Mesenchymal stem cell (in vitro differentiated cells and primary cell): ENCODE measurements around the gene CNTNAP1.
A peak's percentile ranks its signal among the peaks of the same experiment; 100 is the strongest.

ENCODE experiments used
- DNase-seq: peaks from one replicate; pipeline ENCODE4 v3.0.0-alpha.2; 2013
- H2AFZ ChIP-seq: one replicate; pipeline ENCODE4 v1.6.1; 2013; ENCODE audit warnings: low read depth, mild to moderate bottlenecking, control low read depth, inconsistent platforms, low read length, moderate library complexity
- H2AK5ac ChIP-seq: 2 replicates; pipeline ENCODE4 v1.6.1; 2013; ENCODE audit warnings: low read length, moderate library complexity, mild to moderate bottlenecking, inconsistent platforms; ENCODE audit not compliant: severe bottlenecking
- H2BK120ac ChIP-seq: one replicate; pipeline ENCODE4 v1.6.1; 2013; ENCODE audit warnings: low read depth, mild to moderate bottlenecking, inconsistent platforms, low read length, moderate library complexity
- H2BK12ac ChIP-seq, 2 experiments: one replicate each; pipeline ENCODE4 v1.6.1; 2013; ENCODE audit warnings: inconsistent platforms in 2 of 2, low read length in 2 of 2, mild to moderate bottlenecking in 2 of 2, moderate library complexity in 2 of 2, control low read depth in 1 of 2
- H2BK15ac ChIP-seq: one replicate; pipeline ENCODE4 v1.6.1; 2013; ENCODE audit warnings: mild to moderate bottlenecking, low read depth, inconsistent platforms; ENCODE audit not compliant: poor library complexity, severe bottlenecking
- H2BK5ac ChIP-seq: 2 replicates; pipeline ENCODE4 v1.6.1; 2013; ENCODE audit warnings: low read depth, mild to moderate bottlenecking, low read length, control low read depth, inconsistent platforms; ENCODE audit not compliant: poor library complexity, severe bottlenecking
- H3K14ac ChIP-seq, 2 experiments: one replicate each; pipeline ENCODE4 v1.6.1; 2013; ENCODE audit warnings: inconsistent platforms in 2 of 2, low read length in 2 of 2, control low read depth in 1 of 2, mild to moderate bottlenecking in 1 of 2, moderate library complexity in 1 of 2
- H3K18ac ChIP-seq, 2 experiments: one replicate each; pipeline ENCODE4 v1.6.1; 2013; ENCODE audit warnings: inconsistent platforms in 2 of 2, low read length in 2 of 2, control low read depth in 1 of 2, low read depth in 1 of 2, mild to moderate bottlenecking in 1 of 2
- H3K23ac ChIP-seq, 2 experiments: one replicate each; pipeline ENCODE4 v1.6.1; 2013; ENCODE audit warnings: inconsistent platforms in 2 of 2, low read length in 2 of 2, mild to moderate bottlenecking in 2 of 2, moderate library complexity in 2 of 2, control low read depth in 1 of 2
- H3K27ac ChIP-seq: 2 replicates; pipeline ENCODE4 v1.5.1; 2013; ENCODE audit warnings: mild to moderate bottlenecking, moderate library complexity, low read length, control low read depth, inconsistent platforms; ENCODE audit not compliant: poor library complexity, severe bottlenecking
- H3K27me3 ChIP-seq, 2 experiments: 2 replicates each; pipeline versions ENCODE4 v1.6.1 to v1.7.0; 2013; ENCODE audit warnings: low read length in 2 of 2, mild to moderate bottlenecking in 2 of 2, moderate library complexity in 2 of 2, control low read depth in 1 of 2, inconsistent platforms in 1 of 2; ENCODE audit not compliant: control insufficient read depth in 1 of 2, insufficient read depth in 1 of 2
- H3K36me3 ChIP-seq, 2 experiments: 2 replicates each; pipeline versions ENCODE4 v1.6.1 to v1.7.0; 2013; ENCODE audit warnings: low read length in 2 of 2, control low read depth in 1 of 2, inconsistent platforms in 1 of 2, low read depth in 1 of 2, mild to moderate bottlenecking in 1 of 2; ENCODE audit not compliant: insufficient read depth in 2 of 2, control insufficient read depth in 1 of 2
- H3K4ac ChIP-seq, 2 experiments: one replicate each; pipeline ENCODE4 v1.6.1; 2013; ENCODE audit warnings: inconsistent platforms in 2 of 2, low read length in 2 of 2, mild to moderate bottlenecking in 2 of 2, moderate library complexity in 2 of 2, control low read depth in 1 of 2, low read depth in 1 of 2
- H3K4me1 ChIP-seq: 2 replicates; pipeline ENCODE4 v1.6.1; 2013; ENCODE audit warnings: low read depth, low read length, control low read depth; ENCODE audit not compliant: control insufficient read depth, insufficient read depth
- H3K4me2 ChIP-seq: 2 replicates; pipeline ENCODE4 v1.6.1; 2013; ENCODE audit warnings: low read length, mild to moderate bottlenecking, inconsistent platforms; ENCODE audit not compliant: poor library complexity, severe bottlenecking
- H3K4me3 ChIP-seq, 2 experiments: 2 replicates each; pipeline versions ENCODE4 v1.5.1 to v1.7.0; 2013; ENCODE audit warnings: low read length in 2 of 2, mild to moderate bottlenecking in 2 of 2, control low read depth in 1 of 2, low read depth in 1 of 2; ENCODE audit not compliant: insufficient read depth in 1 of 2
- H3K79me1 ChIP-seq: replicated peaks from 2 replicates; pipeline ENCODE4 v1.6.1; 2013; ENCODE audit warnings: mild to moderate bottlenecking, control low read depth, low read length, inconsistent platforms; ENCODE audit not compliant: poor library complexity, severe bottlenecking
- H3K9ac ChIP-seq: 2 replicates; pipeline ENCODE4 v1.7.0; 2013; ENCODE audit warnings: mild to moderate bottlenecking, low read length, moderate library complexity
- H3K9me3 ChIP-seq: 2 replicates; pipeline ENCODE4 v1.7.0; 2013; ENCODE audit warnings: mild to moderate bottlenecking, low read length; ENCODE audit not compliant: control insufficient read depth
- H4K8ac ChIP-seq: one replicate; pipeline ENCODE4 v1.6.1; 2013; ENCODE audit warnings: inconsistent platforms, mild to moderate bottlenecking, low read length, moderate library complexity
- H4K91ac ChIP-seq: one replicate; pipeline ENCODE4 v1.6.1; 2013; ENCODE audit warnings: mild to moderate bottlenecking, low read length, inconsistent platforms
- WGBS: methylation state at CpG from one replicate; pipeline ENCODE4 v1.1.7; 2013; ENCODE audit warnings: mixed read lengths; 5-methylcytosine and 5-hydroxymethylcytosine counted together

Gene CNTNAP1

DNA sequence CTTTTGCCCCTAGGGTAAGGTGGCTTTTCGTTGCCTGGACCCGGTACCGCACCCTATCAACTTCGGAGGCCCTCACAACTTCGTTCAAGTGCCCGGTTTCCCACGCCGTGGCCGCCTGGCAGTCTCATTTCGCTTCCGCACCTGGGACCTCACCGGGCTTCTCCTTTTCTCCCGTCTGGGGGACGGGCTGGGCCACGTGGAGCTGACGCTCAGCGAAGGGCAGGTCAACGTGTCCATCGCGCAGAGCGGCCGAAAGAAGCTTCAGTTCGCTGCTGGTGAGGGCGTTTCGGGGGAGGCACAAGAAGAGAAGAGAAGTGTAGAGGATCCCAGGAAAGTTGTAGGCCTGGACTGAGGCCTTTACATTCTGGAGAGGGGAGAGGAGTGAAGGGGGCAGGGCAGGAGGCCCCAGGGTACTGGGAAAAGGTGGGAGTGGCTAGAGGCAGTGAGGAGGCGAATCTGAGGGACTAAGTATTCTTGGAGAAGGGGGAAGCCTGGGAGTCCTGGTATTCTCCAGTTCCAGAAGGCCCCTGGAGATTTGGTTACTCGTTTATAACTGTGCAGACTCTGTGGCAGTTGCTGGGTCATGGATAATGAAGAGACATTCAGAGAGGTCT lies 5.5 kb downstream of the CNTNAP1 start:
- no peak overlapping the region for H3K4ac ChIP-seq
- H2BK5ac ChIP-seq, result no peak overlapping the region
- no peak overlapping the region for H4K91ac ChIP-seq
- no peak overlapping the region for H3K14ac ChIP-seq
- H2BK12ac ChIP-seq, result no peak overlapping the region
- H3K9ac ChIP-seq, result no peak overlapping the region
- no peak for DNase-seq
- no peak overlapping the region for H3K4me2 ChIP-seq
- H3K79me1 ChIP-seq, result peaks cover 5% of the 10 kb centered on the region
- H2AK5ac ChIP-seq, result no peak overlapping the region
- H3K9me3 ChIP-seq, result no peaks in the 10 kb centered on the region
- H3K4me3 ChIP-seq, result no peak overlapping the region
- no peak overlapping the region for H3K27ac ChIP-seq
- H3K27me3 ChIP-seq, result no peaks in the 10 kb centered on the region
- WGBS, result 89% methylated on average over 27 of the region's 27 CpGs
- peaks cover 9% of the 10 kb centered on the region for H3K4me1 ChIP-seq
- H2BK15ac ChIP-seq, result no peak overlapping the region
- H2BK120ac ChIP-seq, result no peak overlapping the region
- H3K23ac ChIP-seq, result no peak overlapping the region
- no peak overlapping the region for H4K8ac ChIP-seq
- peaks cover 64 to 78% of the 10 kb centered on the region in 2 experiments for H3K36me3 ChIP-seq
- H2AFZ ChIP-seq, result no peak overlapping the region
- no peak overlapping the region for H3K18ac ChIP-seq

DNA sequence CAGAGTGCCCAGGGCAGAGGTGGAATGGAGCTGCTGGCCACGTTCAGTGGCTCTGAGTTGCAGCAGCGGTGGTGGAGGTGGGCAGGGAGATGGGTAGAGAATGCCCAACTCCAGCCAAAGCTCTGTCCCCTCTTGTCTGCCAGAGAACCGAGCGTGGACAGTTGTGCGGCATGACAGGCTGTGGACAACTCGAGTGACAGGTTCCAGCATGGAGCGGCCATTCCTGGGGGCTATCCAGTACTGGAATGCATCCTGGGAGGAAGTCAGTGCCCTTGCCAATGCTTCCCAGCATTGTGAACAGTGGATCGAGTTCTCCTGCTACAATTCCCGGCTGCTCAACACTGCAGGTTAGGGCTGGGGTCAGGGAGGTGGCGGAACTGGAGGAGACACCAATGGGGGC lies 8.3 kb downstream of the CNTNAP1 start:
- WGBS, result 92% methylated on average over 10 of the region's 10 CpGs
- Histone ChIP-seq H4K91ac (no peak overlapping the region), H3K36me3 (peaks cover 69 to 93% of the 10 kb centered on the region in 2 experiments), H2BK5ac (no peak overlapping the region), H4K8ac (no peak overlapping the region), H2BK12ac (no peak overlapping the region), H2AK5ac (no peak overlapping the region), H3K14ac (no peak overlapping the region), H3K4ac (no peak overlapping the region), H3K18ac (no peak overlapping the region), H3K4me3 (no peak overlapping the region), H3K9ac (no peak overlapping the region), H2BK120ac (no peak overlapping the region), H2AFZ (no peak overlapping the region), H2BK15ac (no peak overlapping the region), H3K23ac (no peak overlapping the region), H3K4me1 (no peaks in the 10 kb centered on the region), H3K27me3 (no peaks in the 10 kb centered on the region), H3K79me1 (peaks cover 6% of the 10 kb centered on the region), H3K27ac (no peak overlapping the region), H3K4me2 (no peak overlapping the region), H3K9me3 (no peaks in the 10 kb centered on the region)
- no peak for DNase-seq

DNA sequence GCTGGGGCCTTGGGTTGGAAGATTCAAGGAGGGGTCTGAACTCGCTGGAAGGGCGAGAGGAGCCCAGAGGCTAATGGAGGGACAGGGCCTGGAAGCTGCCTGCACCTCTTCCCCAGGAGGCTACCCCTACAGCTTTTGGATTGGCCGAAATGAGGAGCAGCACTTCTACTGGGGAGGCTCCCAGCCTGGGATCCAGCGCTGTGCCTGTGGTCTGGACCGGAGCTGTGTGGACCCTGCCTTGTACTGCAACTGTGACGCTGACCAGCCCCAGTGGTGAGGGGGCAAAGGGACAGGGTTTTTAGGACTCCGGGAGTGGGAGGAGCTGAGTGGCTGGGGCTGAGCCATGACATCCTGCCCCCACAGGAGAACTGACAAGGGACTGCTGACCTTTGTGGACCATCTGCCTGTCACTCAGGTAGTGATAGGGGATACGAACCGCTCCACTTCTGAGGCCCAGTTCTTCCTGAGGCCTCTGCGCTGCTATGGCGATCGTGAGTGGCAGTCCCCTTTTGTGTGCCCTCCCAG lies 8.8 kb downstream of the CNTNAP1 start:
- WGBS, result 93% methylated on average over 12 of the region's 12 CpGs
- no peak overlapping the region for H3K23ac ChIP-seq
- no peaks in the 10 kb centered on the region for H3K4me1 ChIP-seq
- no peak overlapping the region for H2AK5ac ChIP-seq
- H3K79me1 ChIP-seq, result peaks cover 6% of the 10 kb centered on the region
- H3K27ac ChIP-seq, result no peak overlapping the region
- no peak overlapping the region for H3K4me3 ChIP-seq
- peaks cover 70 to 93% of the 10 kb centered on the region in 2 experiments for H3K36me3 ChIP-seq
- H2BK120ac ChIP-seq, result no peak overlapping the region
- no peak overlapping the region for H3K4ac ChIP-seq
- H2BK5ac ChIP-seq, result no peak overlapping the region
- H2BK12ac ChIP-seq, result no peak overlapping the region
- no peak overlapping the region for H2BK15ac ChIP-seq
- H3K27me3 ChIP-seq, result no peaks in the 10 kb centered on the region
- H4K8ac ChIP-seq, result no peak overlapping the region
- H3K4me2 ChIP-seq, result no peak overlapping the region
- H4K91ac ChIP-seq, result peak overlapping the region; percentile 41
- H3K9me3 ChIP-seq, result no peaks in the 10 kb centered on the region
- DNase-seq, result no peak
- no peak overlapping the region for H3K9ac ChIP-seq
- H3K18ac ChIP-seq, result no peak overlapping the region
- no peak overlapping the region for H3K14ac ChIP-seq
- no peak overlapping the region for H2AFZ ChIP-seq

DNA sequence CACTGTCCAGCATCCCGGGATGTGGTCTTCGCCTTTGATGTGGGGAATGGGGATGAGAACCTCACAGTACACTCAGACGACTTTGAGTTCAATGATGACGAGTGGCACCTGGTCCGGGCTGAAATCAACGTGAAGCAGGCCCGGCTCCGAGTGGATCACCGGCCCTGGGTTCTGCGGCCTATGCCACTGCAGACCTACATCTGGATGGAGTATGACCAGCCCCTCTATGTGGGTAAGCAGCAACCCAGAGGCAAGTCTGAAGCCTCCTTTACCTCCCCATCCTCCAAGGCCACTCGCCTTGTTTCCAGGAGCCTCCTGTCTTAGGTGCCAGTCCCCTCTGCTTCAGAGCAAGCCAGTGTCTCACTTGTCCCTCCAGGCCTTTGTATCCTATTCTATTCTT lies 10.2 kb downstream of the CNTNAP1 start:
- no peak overlapping the region for H2BK120ac ChIP-seq
- H3K36me3 ChIP-seq, result peaks cover 69 to 91% of the 10 kb centered on the region in 2 experiments
- no peaks in the 10 kb centered on the region for H3K27me3 ChIP-seq
- no peak overlapping the region for H3K9ac ChIP-seq
- no peak overlapping the region for H2BK15ac ChIP-seq
- no peak overlapping the region for H2BK12ac ChIP-seq
- no peak overlapping the region for H3K18ac ChIP-seq
- no peak overlapping the region for H3K27ac ChIP-seq
- peaks cover 4% of the 10 kb centered on the region for H3K79me1 ChIP-seq
- no peak overlapping the region for H2AFZ ChIP-seq
- H4K91ac ChIP-seq, result no peak overlapping the region
- no peak overlapping the region for H3K23ac ChIP-seq
- no peak overlapping the region for H2AK5ac ChIP-seq
- H3K4me2 ChIP-seq, result no peak overlapping the region
- H3K9me3 ChIP-seq, result no peaks in the 10 kb centered on the region
- peak overlapping the region; percentile 14 for H4K8ac ChIP-seq
- H3K4ac ChIP-seq, result no peak overlapping the region
- no peak overlapping the region for H3K4me3 ChIP-seq
- no peak for DNase-seq
- 97% methylated on average over 11 of the region's 11 CpGs for WGBS
- H3K4me1 ChIP-seq, result no peaks in the 10 kb centered on the region
- no peak overlapping the region for H2BK5ac ChIP-seq
- no peak overlapping the region for H3K14ac ChIP-seq
